Keratinocyte (primary cell): ENCODE results near the gene LELP1. TPM values are rescaled to one million over a fixed set of nuclear protein-coding genes. Genes with fewer than 3 reads are reported as not detected.
A peak's percentile ranks its signal among the peaks of the same experiment; 100 is the strongest.

Source experiments
- DNase-seq: peaks from one replicate; pipeline ENCODE4 v3.0.0-alpha.2; 2011; ENCODE audit warnings: low read depth, missing footprints, low spot score
- FAIRE-seq: peaks from 2 replicates; lab custom pipeline; 2011; peaks lifted over from hg19 to GRCh38; lab: Jason Lieb, UNC
- H2AFZ ChIP-seq: 2 replicates; pipeline ENCODE4 v1.6.0; 2012; ENCODE audit warnings: low read length, control low read depth, inconsistent platforms; ENCODE audit not compliant: control insufficient read depth
- H3K27ac ChIP-seq: 2 replicates; pipeline ENCODE4 v1.5.1; 2011; ENCODE audit warnings: low read length; ENCODE audit not compliant: control insufficient read depth, insufficient read depth
- H3K27me3 ChIP-seq: 3 replicates; pipeline ENCODE4 v1.6.0; 2011; ENCODE audit warnings: low read length; ENCODE audit not compliant: control insufficient read depth, insufficient read depth; ENCODE audit errors: extremely low read depth
- H3K36me3 ChIP-seq, 2 experiments: 2 replicates in 1 of 2; 3 replicates in 1 of 2; pipeline ENCODE4 v1.5.1; 2011; ENCODE audit warnings: low read length in 2 of 2, mild to moderate bottlenecking in 1 of 2; ENCODE audit not compliant: control insufficient read depth in 2 of 2, insufficient read depth in 2 of 2; ENCODE audit errors: extremely low read depth in 1 of 2
- H3K4me1 ChIP-seq: 3 replicates; pipeline ENCODE4 v1.5.1; 2011; ENCODE audit warnings: low read length; ENCODE audit not compliant: control insufficient read depth, insufficient read depth; ENCODE audit errors: extremely low read depth
- H3K4me2 ChIP-seq: 3 replicates; pipeline ENCODE4 v1.6.0; 2011; ENCODE audit warnings: low read depth, low read length; ENCODE audit not compliant: control insufficient read depth, insufficient read depth; ENCODE audit errors: extremely low read depth
- H3K4me3 ChIP-seq, 3 experiments: fragments of 200-600 bp in 1 of 3; sonication (generic) in 1 of 3; 2 replicates in 2 of 3; 3 replicates in 1 of 3; pipeline ENCODE4 v1.5.1; 2011 to 2016; ENCODE audit warnings: low read length in 3 of 3, mild to moderate bottlenecking in 3 of 3, control low read depth in 2 of 3, inconsistent platforms in 1 of 3, low read depth in 1 of 3, mixed read lengths in 1 of 3, mixed run types in 1 of 3, moderate library complexity in 1 of 3; ENCODE audit not compliant: control insufficient read depth in 2 of 3, insufficient read depth in 2 of 3; ENCODE audit errors: extremely low read depth in 1 of 3
- H3K79me2 ChIP-seq: 2 replicates; pipeline ENCODE4 v1.6.0; 2012; ENCODE audit warnings: low read length; ENCODE audit not compliant: control insufficient read depth, insufficient read depth
- H3K9ac ChIP-seq: 3 replicates; pipeline ENCODE4 v1.6.0; 2011; ENCODE audit warnings: low read length; ENCODE audit not compliant: control insufficient read depth, insufficient read depth; ENCODE audit errors: extremely low read depth
- H3K9me1 ChIP-seq: 3 replicates; pipeline ENCODE4 v1.6.0; 2011; ENCODE audit warnings: low read length; ENCODE audit not compliant: control insufficient read depth, insufficient read depth; ENCODE audit errors: extremely low read depth
- H3K9me3 ChIP-seq: 2 replicates; pipeline ENCODE4 v1.5.1; 2012; ENCODE audit warnings: low read depth, low read length; ENCODE audit not compliant: control insufficient read depth
- H4K20me1 ChIP-seq: 3 replicates; pipeline ENCODE4 v1.6.0; 2011; ENCODE audit warnings: low read length; ENCODE audit not compliant: control insufficient read depth, insufficient read depth; ENCODE audit errors: extremely low read depth
- EZH2 ChIP-seq: IDR thresholded peaks from one replicate; pipeline ENCODE4 v1.6.1; 2012; ENCODE audit warnings: inconsistent platforms, mild to moderate bottlenecking, low read length, moderate library complexity
- dilution Hi-C: fragments of 300-500 bp; cut with MboI; formaldehyde crosslinking; loops from one replicate; pipeline ENCODE4 v1.7.0; 2020; ENCODE audit warnings: low sequenced_read_pairs; ENCODE audit not compliant: extremely low pct_ligation_motif_present
- polyA plus RNA-seq, 5 experiments: library from polyadenylated mRNA; depleted of rRNA in 3 of 5; stranded (reverse) in 3 of 5; stranded (forward) in 1 of 5; unstranded in 1 of 5; fragments of >200 nt; gene quantifications; 1 replicate in 1 of 5; 2 replicates in 3 of 5; 3 replicates in 1 of 5; pipeline versions ENCODE4 v1.2.1 to v1.2.3, GENCODE V29; 2011 to 2012; ENCODE audit warnings: missing spikeins in 2 of 5, low read depth in 1 of 5, low replicate concordance in 1 of 5
- TF ChIP-seq, protein P1 (sequence below), 3 experiments: IDR thresholded peaks in 1 of 3; conservative IDR thresholded peaks in 1 of 3; optimal IDR thresholded peaks in 1 of 3; 2 replicates in 2 of 3; 3 replicates in 1 of 3; pipeline versions ENCODE3 to v1.5.1; 2011; ENCODE audit warnings: low read length in 3 of 3, mild to moderate bottlenecking in 3 of 3, moderate library complexity in 2 of 3, control low read depth in 1 of 3, inconsistent platforms in 1 of 3; ENCODE audit not compliant: insufficient read depth in 2 of 3; ENCODE audit errors: extremely low read depth in 1 of 3

LELP1 gene
- polyA plus RNA-seq, 1 donor (not counting 4 experiments of a cell fraction or from before 2014, with no cell fraction given) = not detected

DNA sequence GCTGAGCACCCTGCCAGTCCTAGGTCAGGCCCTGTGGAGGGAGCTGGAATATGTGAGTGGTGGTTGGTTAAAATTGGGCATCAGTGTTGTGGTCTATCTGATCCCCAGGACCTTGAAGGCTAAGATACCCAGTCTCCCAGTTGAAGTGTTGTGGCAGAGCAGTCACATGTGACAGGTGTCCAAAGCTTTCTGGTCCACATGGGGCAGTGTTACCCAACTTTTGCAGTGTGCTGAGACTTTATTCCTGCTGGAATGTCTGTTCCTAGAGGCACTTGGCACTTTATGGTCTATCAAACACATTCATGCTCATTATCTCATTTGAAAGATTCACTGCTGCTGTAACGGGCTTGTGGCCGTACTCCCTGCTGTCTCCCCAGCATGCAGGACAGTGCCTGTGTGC, 35.3 kb downstream of the LELP1 start:
- no peak for TF ChIP-seq EZH2
- TF ChIP-seq, protein P1, sequence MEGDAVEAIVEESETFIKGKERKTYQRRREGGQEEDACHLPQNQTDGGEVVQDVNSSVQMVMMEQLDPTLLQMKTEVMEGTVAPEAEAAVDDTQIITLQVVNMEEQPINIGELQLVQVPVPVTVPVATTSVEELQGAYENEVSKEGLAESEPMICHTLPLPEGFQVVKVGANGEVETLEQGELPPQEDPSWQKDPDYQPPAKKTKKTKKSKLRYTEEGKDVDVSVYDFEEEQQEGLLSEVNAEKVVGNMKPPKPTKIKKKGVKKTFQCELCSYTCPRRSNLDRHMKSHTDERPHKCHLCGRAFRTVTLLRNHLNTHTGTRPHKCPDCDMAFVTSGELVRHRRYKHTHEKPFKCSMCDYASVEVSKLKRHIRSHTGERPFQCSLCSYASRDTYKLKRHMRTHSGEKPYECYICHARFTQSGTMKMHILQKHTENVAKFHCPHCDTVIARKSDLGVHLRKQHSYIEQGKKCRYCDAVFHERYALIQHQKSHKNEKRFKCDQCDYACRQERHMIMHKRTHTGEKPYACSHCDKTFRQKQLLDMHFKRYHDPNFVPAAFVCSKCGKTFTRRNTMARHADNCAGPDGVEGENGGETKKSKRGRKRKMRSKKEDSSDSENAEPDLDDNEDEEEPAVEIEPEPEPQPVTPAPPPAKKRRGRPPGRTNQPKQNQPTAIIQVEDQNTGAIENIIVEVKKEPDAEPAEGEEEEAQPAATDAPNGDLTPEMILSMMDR (optimal IDR thresholded peaks at IDR 0.05 in 1 of 3, IDR thresholded peaks at IDR 0.05 in 1 of 3, conservative IDR thresholded peaks at IDR 0.05 in 1 of 3; ENCODE audit: extremely low read depth in 1 of 3, insufficient read depth in 2 of 3, low read length in 3 of 3) = peak; percentile 33 to 65 (median 59)
- Histone ChIP-seq H3K9me1 (no peaks in the 10 kb centered on the region), H3K36me3 (no peaks in the 10 kb centered on the region), H3K4me3 (no peak overlapping the region), H3K79me2 (no peaks in the 10 kb centered on the region), H4K20me1 (no peaks in the 10 kb centered on the region), H3K4me2 (no peak overlapping the region), H3K9ac (no peak overlapping the region), H3K27me3 (peaks cover 5% of the 10 kb centered on the region), H3K27ac (no peak overlapping the region), H3K4me1 (no peaks in the 10 kb centered on the region), H3K9me3 (no peaks in the 10 kb centered on the region), H2AFZ (no peak overlapping the region)
- FAIRE-seq = peak; percentile 75
- dilution Hi-C loops = no loop called here
- no peak for DNase-seq

DNA sequence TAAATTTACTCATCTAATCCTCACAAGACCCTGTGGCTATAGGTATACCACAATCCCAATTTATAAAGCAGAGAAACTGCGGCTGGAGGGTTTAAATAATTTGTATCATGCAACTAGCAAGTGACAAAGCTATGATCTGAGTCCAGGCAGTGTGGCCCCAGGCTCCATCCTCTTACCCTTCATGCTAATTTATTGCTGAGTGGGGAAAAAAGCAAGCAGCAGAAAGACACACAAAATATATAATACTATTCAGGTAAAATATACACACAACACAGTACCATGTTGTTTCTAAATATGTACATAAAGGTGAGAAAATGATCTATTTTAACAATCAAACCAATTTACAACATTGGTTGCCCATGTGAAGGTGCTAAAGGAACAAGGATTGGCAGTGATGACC, 38.9 kb downstream of the LELP1 start:
- Histone ChIP-seq H3K4me2 (no peak overlapping the region), H3K27ac (no peak overlapping the region), H3K9me3 (no peaks in the 10 kb centered on the region), H3K4me3 (no peak overlapping the region), H3K4me1 (no peaks in the 10 kb centered on the region), H3K9ac (no peak overlapping the region), H2AFZ (no peak overlapping the region), H3K9me1 (no peaks in the 10 kb centered on the region), H3K36me3 (no peaks in the 10 kb centered on the region), H4K20me1 (no peaks in the 10 kb centered on the region), H3K79me2 (no peaks in the 10 kb centered on the region), H3K27me3 (peaks cover 5% of the 10 kb centered on the region)
- DNase-seq (no peak), FAIRE-seq (no peak)
- dilution Hi-C loops = no loop called here
- TF ChIP-seq EZH2 = no peak
- TF ChIP-seq, protein P1 (optimal IDR thresholded peaks at IDR 0.05 in 1 of 3, IDR thresholded peaks at IDR 0.05 in 1 of 3, conservative IDR thresholded peaks at IDR 0.05 in 1 of 3; ENCODE audit: extremely low read depth in 1 of 3, insufficient read depth in 2 of 3, low read length in 3 of 3) = no peak
